Activated CD8-positive, alpha-beta T cell treated with anti-CD3 and anti-CD28 coated beads for 36 hours (primary cell): ENCODE measurements around the gene LCA5L. TPM values are rescaled to one million over a fixed set of nuclear protein-coding genes. Genes with fewer than 3 reads are reported as not detected.
"Not testable (repeated sequence)": the region's sequence is repeated elsewhere in the genome, so short reads cannot be mapped to it uniquely, and the experiment has no call there.

Source experiments
- ATAC-seq: fragments of 200-7000 bp; cut with Tn5 transposase; one replicate; pipeline ENCODE4 v1.10.0; 2021; ENCODE audit warnings: mild to moderate bottlenecking, moderate library complexity
- CTCF ChIA-PET: fragments of 350-600 bp; sonication (Branson Sonifier 250); formaldehyde crosslinking; loops from one replicate; lab custom pipeline; 2021; ENCODE audit warnings: antibody characterized with exemption; lab: Charles Lee
- POLR2A ChIA-PET: fragments of 350-600 bp; sonication (Branson Sonifier 250); formaldehyde crosslinking; loops from one replicate; lab custom pipeline; 2021; ENCODE audit warnings: antibody characterized with exemption; lab: Charles Lee
- DNase-seq: peaks from one replicate; pipeline ENCODE4 v3.0.0-alpha.2; 2020
- H3K27ac Mint-ChIP-seq: one replicate; pipeline ENCODE4 v1.8.0; 2021; ENCODE audit warnings: mild to moderate bottlenecking, mixed read lengths
- H3K27me3 Mint-ChIP-seq: one replicate; pipeline ENCODE4 v1.8.0; 2021; ENCODE audit warnings: mixed read lengths
- H3K36me3 Mint-ChIP-seq: one replicate; pipeline ENCODE4 v1.8.0; 2021; ENCODE audit warnings: low read depth, mixed read lengths
- H3K4me1 Mint-ChIP-seq: one replicate; pipeline ENCODE4 v1.8.0; 2021; ENCODE audit warnings: low read depth, mixed read lengths
- H3K4me3 Mint-ChIP-seq: one replicate; pipeline ENCODE4 v1.8.0; 2021; ENCODE audit warnings: mild to moderate bottlenecking, moderate library complexity, mixed read lengths
- H3K9me3 Mint-ChIP-seq: one replicate; pipeline ENCODE4 v1.8.0; 2021; ENCODE audit warnings: mixed read lengths
- intact Hi-C: fragments of 100-400 bp; cut with micrococcal nuclease; formaldehyde crosslinking; loops from one replicate; pipeline ENCODE4 v1.10.0; 2022
- total RNA-seq, 2 experiments: library from RNA; stranded (reverse); gene quantifications; one replicate each; pipeline ENCODE4 v1.2.3, GENCODE V29; 2021
- TF ChIP-seq, protein P1 (sequence below): fragments of 200-600 bp; IDR thresholded peaks from one replicate; pipeline ENCODE4 v1.8.0; 2022; ENCODE audit warnings: antibody characterized with exemption, mild to moderate bottlenecking

The LCA5L gene
- total RNA-seq, 2 experiments from 2014 or later, result 0.36 TPM; not detected in 1

DNA sequence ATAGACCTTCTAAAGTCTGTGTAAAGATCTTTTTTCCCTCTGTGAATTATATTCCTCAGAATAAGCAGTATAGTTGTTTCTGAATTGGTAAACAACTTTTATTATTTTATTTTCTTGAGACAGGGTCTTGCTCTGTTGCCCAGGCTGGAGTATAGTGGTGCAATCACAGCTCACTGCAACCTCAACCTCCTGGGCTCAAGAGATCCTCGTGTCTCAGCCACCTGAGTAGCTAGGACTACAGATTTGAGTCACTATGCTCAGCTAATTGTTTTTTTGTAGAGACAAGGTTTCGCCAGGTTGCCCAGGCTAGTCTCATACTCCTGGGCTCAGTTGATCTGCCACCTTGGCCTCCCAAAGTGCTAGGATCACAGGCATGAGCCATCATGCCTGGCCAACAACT lies 70.1 kb downstream of the LCA5L start:
- ChIA-PET POLR2A (interaction anchor here (0.6 to 1.7 kb wide), 3 partner anchors 32 to 74 kb away, joined by 3 read pairs; no protein-coding TSS in a partner anchor), CTCF (no interaction called here)
- Mint-ChIP-seq H3K9me3 (no peaks in the 10 kb centered on the region), H3K27ac (no peak overlapping the region), H3K36me3 (no peaks in the 10 kb centered on the region), H3K27me3 (peaks cover 1% of the 10 kb centered on the region), H3K4me1 (peaks cover 2% of the 10 kb centered on the region), H3K4me3 (no peak overlapping the region)
- no peak for DNase-seq
- intact Hi-C loops, result no loop called here
- TF ChIP-seq, protein P1, sequence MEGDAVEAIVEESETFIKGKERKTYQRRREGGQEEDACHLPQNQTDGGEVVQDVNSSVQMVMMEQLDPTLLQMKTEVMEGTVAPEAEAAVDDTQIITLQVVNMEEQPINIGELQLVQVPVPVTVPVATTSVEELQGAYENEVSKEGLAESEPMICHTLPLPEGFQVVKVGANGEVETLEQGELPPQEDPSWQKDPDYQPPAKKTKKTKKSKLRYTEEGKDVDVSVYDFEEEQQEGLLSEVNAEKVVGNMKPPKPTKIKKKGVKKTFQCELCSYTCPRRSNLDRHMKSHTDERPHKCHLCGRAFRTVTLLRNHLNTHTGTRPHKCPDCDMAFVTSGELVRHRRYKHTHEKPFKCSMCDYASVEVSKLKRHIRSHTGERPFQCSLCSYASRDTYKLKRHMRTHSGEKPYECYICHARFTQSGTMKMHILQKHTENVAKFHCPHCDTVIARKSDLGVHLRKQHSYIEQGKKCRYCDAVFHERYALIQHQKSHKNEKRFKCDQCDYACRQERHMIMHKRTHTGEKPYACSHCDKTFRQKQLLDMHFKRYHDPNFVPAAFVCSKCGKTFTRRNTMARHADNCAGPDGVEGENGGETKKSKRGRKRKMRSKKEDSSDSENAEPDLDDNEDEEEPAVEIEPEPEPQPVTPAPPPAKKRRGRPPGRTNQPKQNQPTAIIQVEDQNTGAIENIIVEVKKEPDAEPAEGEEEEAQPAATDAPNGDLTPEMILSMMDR, result no peak
- ATAC-seq, result no peak

DNA sequence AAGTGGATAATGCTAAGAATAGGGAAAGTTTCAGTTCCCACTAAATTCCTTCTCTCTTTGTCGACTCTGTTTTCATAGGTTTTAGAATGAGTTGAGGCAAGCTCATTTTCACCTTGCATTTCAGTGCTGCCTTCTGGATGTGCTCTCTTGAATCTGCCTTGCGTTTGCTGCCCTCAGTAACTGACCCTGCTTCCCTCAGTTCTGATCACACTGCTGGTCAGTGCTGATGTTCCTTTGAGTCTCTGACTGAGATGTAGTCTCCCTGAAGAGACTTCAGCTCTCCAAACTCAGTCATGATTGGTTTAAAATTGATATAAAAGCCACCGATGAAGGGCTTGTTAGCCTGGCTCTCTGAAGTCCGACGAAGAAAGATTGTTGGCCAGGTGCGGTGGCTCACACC lies 71.5 kb downstream of the LCA5L start:
- TF ChIP-seq, protein P1, result no peak
- no peak for ATAC-seq
- H3K4me1 Mint-ChIP-seq, result no peaks in the 10 kb centered on the region
- intact Hi-C loops, result no loop called here
- no peaks in the 10 kb centered on the region for H3K36me3 Mint-ChIP-seq
- H3K9me3 Mint-ChIP-seq, result no peaks in the 10 kb centered on the region
- H3K27me3 Mint-ChIP-seq, result peaks cover 1% of the 10 kb centered on the region
- ChIA-PET CTCF (interaction anchor here (0.9 to 1.4 kb wide), 2 partner anchors 13 to 91 kb away, joined by 3 read pairs; no protein-coding TSS in a partner anchor), POLR2A (interaction anchor here (0.8 kb wide), 1 partner anchor 27 kb away, joined by 3 read pairs; no protein-coding TSS in a partner anchor)
- H3K27ac Mint-ChIP-seq, result no peak overlapping the region
- no peak overlapping the region for H3K4me3 Mint-ChIP-seq
- DNase-seq, result no peak

DNA sequence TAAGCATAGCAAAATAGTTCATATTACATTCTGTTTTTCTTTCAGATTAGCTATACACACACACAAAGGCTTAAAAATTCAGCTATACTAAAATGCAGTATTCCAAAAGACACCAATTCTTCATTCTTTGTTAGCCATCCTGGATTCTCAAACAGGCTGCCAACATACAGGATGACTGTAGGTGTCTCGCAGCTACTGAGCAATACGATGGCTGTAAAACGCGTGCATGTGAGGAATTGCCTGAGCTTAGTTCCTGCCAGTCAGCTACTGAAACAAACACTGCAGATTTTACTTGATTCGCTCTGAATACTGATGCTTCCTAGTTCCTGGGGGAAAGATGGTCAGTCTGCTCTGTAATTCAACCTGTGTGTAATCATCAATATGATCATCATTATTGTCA lies 71.9 kb downstream of the LCA5L start:
- H3K4me1 Mint-ChIP-seq, result no peaks in the 10 kb centered on the region
- H3K27me3 Mint-ChIP-seq, result peaks cover 1% of the 10 kb centered on the region
- POLR2A ChIA-PET, result interaction anchor here (0.8 kb wide), 1 partner anchor 27 kb away, joined by 3 read pairs; no protein-coding TSS in a partner anchor
- TF ChIP-seq, protein P1, result no peak
- H3K4me3 Mint-ChIP-seq, result no peak overlapping the region
- intact Hi-C loops, result no loop called here
- CTCF ChIA-PET, result interaction anchor here (0.9 to 1.4 kb wide), 2 partner anchors 13 to 90 kb away, joined by 3 read pairs; no protein-coding TSS in a partner anchor
- H3K27ac Mint-ChIP-seq, result no peak overlapping the region
- no peaks in the 10 kb centered on the region for H3K36me3 Mint-ChIP-seq
- H3K9me3 Mint-ChIP-seq, result no peaks in the 10 kb centered on the region
- peak; percentile 39 for ATAC-seq
- DNase-seq, result no peak

DNA sequence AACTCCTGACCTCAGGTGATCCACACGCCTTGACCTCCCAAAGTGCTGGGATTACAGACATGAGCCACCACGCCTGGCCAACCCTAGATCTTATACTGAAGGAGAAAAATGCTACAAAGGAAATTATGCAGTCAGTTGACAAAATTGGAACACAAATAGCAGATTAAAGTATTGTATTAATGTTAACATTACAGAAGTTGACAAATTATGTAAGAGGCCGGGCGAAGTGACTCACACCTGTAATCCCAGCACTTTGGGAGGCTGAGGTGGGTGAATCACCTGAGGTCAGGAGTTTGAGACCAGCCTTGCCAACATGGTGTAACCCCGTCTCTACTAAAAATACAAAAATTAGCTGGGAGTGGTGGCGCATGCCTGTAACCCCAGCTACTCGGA lies 75.7 kb downstream of the LCA5L start:
- H3K27me3 Mint-ChIP-seq, H3K4me3 Mint-ChIP-seq: not testable (repeated sequence)
- CTCF ChIA-PET, result interaction anchor here (0.6 kb wide), 1 partner anchor 9 kb away, joined by 3 read pairs; no protein-coding TSS in a partner anchor

DNA sequence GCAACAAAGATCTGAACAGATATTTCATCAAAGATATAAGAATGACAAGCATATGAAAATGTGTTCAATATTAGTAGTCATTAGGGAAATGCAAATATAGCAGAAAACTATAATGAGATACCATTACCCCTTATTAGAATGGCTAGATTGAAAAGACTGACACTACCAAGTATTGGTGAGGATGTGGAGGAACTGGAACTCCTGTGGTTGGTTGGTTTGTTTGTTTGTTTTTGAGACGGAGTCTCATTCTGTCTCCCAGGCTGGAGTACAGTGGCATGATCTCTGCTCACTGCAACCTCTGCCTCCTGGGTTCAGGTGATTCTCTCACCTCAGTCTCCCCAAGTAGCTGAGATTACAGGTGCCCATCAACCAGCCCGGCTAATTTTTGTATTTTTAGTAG lies 77.8 kb downstream of the LCA5L start:
- no peak overlapping the region for H3K4me3 Mint-ChIP-seq
- H3K9me3 Mint-ChIP-seq, result no peaks in the 10 kb centered on the region
- no peaks in the 10 kb centered on the region for H3K27me3 Mint-ChIP-seq
- ChIA-PET POLR2A (interaction anchor here (1.4 kb wide), 1 partner anchor 17 kb away, joined by 3 read pairs; no protein-coding TSS in a partner anchor), CTCF (no interaction called here)
- ATAC-seq (no peak), DNase-seq (no peak)
- TF ChIP-seq, protein P1, result no peak
- H3K4me1 Mint-ChIP-seq, result no peaks in the 10 kb centered on the region
- H3K36me3 Mint-ChIP-seq, result no peaks in the 10 kb centered on the region
- intact Hi-C loops, result no loop called here
- H3K27ac Mint-ChIP-seq, result no peak overlapping the region

More for the DNA sequence above, 75.7 kb downstream of the LCA5L start:
- H3K9me3 Mint-ChIP-seq, H3K27ac Mint-ChIP-seq, intact Hi-C loops, DNase-seq, H3K36me3 Mint-ChIP-seq, ATAC-seq, H3K4me1 Mint-ChIP-seq: not testable (repeated sequence)
- POLR2A ChIA-PET, result interaction anchor here (0.9 to 1.0 kb wide), 2 partner anchors 11 to 69 kb away, joined by 3 to 4 read pairs; a partner anchor contains a TSS
